ENCODE data around the gene RERG.

DNA sequence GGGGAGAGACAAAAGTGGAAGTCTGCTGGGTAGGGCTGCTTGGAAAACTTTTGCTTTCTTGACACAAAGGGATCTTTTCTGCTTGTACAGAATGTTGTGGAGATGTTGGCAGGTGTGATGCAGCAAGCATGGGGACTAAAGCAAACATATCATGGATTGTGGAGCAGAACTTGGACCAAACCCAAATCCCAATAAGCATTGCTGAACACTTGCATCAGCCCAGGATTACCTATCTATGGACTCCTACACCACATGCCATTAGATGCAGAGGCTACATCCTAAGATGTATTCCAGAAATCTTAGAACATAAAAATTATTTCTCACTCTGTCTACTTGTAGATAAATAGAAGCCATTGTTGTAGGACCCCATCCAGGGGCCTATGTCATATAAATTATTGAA lies 44.7 kb upstream of the RERG start:
- TF ChIP-seq, protein P1, sequence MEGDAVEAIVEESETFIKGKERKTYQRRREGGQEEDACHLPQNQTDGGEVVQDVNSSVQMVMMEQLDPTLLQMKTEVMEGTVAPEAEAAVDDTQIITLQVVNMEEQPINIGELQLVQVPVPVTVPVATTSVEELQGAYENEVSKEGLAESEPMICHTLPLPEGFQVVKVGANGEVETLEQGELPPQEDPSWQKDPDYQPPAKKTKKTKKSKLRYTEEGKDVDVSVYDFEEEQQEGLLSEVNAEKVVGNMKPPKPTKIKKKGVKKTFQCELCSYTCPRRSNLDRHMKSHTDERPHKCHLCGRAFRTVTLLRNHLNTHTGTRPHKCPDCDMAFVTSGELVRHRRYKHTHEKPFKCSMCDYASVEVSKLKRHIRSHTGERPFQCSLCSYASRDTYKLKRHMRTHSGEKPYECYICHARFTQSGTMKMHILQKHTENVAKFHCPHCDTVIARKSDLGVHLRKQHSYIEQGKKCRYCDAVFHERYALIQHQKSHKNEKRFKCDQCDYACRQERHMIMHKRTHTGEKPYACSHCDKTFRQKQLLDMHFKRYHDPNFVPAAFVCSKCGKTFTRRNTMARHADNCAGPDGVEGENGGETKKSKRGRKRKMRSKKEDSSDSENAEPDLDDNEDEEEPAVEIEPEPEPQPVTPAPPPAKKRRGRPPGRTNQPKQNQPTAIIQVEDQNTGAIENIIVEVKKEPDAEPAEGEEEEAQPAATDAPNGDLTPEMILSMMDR (conservative IDR thresholded peaks at IDR 0.05), result no peak
- no peak for TF ChIP-seq ZFX (IDR thresholded peaks at IDR 0.05)
